K562 (cell line): Measurements from ENCODE around the gene CRACR2B. TPM values are rescaled to one million over a fixed set of nuclear protein-coding genes. Genes with fewer than 3 reads are reported as not detected.
A peak's percentile ranks its signal among the peaks of the same experiment; 100 is the strongest.

ENCODE experiments used
- ARID1B ChIP-seq: fragments of 450-650 bp; IDR thresholded peaks from 2 replicates; pipeline ENCODE4 v1.6.1; 2016; ENCODE audit warnings: antibody characterized with exemption, mild to moderate bottlenecking, inconsistent platforms
- CEBPG ChIP-seq, 3 experiments: fragments of 200-800 bp in 1 of 3; sonication (Bioruptor generic) in 1 of 3; sonication (generic) in 1 of 3; formaldehyde crosslinking in 1 of 3; IDR thresholded peaks in 2 of 3; conservative IDR thresholded peaks in 1 of 3; 2 replicates each; pipeline versions ENCODE4 v1.6.1 to v1.8.0; 2016 to 2022; ENCODE audit warnings: missing compliant biosample characterization in 2 of 3, missing genetic modification characterization in 2 of 3, mild to moderate bottlenecking in 1 of 3, missing genetic modification reagents in 1 of 3
- CREB3L1 ChIP-seq: fragments of 450-650 bp; IDR thresholded peaks from 2 replicates; pipeline ENCODE4 v1.6.1; 2014; ENCODE audit warnings: low read depth, mild to moderate bottlenecking, moderate library complexity, borderline replicate concordance
- GABPA ChIP-seq: fragments of 200-800 bp; sonication (Bioruptor generic); conservative IDR thresholded peaks from 2 replicates; pipeline ENCODE4 v1.6.1; 2016; ENCODE audit warnings: low read depth, missing genetic modification characterization, missing compliant biosample characterization
- HMG20A ChIP-seq: fragments of 450-650 bp; formaldehyde crosslinking; conservative IDR thresholded peaks from 2 replicates; pipeline ENCODE4 v1.4.0; 2020; ENCODE audit warnings: mild to moderate bottlenecking, mixed read lengths
- IFI16 ChIP-seq: fragments of 250-450 bp; sonication (Bioruptor Pico); IDR thresholded peaks from 2 replicates; pipeline ENCODE4 v2.1.2; 2022; ENCODE audit warnings: mild to moderate bottlenecking, inconsistent platforms
- KDM2B ChIP-seq: fragments of 250-450 bp; sonication (Bioruptor Pico); IDR thresholded peaks from 2 replicates; pipeline ENCODE4 v1.8.0; 2021; ENCODE audit warnings: mild to moderate bottlenecking, moderate library complexity
- KHSRP ChIP-seq: fragments of 450-650 bp; IDR thresholded peaks from 2 replicates; pipeline ENCODE4 v1.6.1; 2017
- MEIS2 ChIP-seq: fragments of 450-650 bp; IDR thresholded peaks from 2 replicates; pipeline ENCODE4 v1.6.1; 2014; ENCODE audit warnings: mild to moderate bottlenecking; ENCODE audit not compliant: partially characterized antibody
- NFE2 ChIP-seq: IDR thresholded peaks from 2 replicates; pipeline ENCODE4 v1.6.1; 2014; ENCODE audit warnings: antibody characterized with exemption, low read depth
- NFIC ChIP-seq: fragments of 450-650 bp; IDR thresholded peaks from 2 replicates; pipeline ENCODE4 v1.6.1; 2017; ENCODE audit warnings: mild to moderate bottlenecking, inconsistent platforms
- NR4A1 ChIP-seq, 2 experiments: fragments of 250-450 bp in 1 of 2; fragments of 450-650 bp in 1 of 2; sonication (Bioruptor Pico) in 1 of 2; IDR thresholded peaks; 2 replicates each; pipeline versions ENCODE4 v1.4.0 to v1.6.1; 2016 to 2020; ENCODE audit warnings: mild to moderate bottlenecking in 2 of 2, missing compliant biosample characterization in 1 of 2, missing genetic modification characterization in 1 of 2, moderate library complexity in 1 of 2
- PTTG1 ChIP-seq: fragments of 450-650 bp; IDR thresholded peaks from 2 replicates; pipeline ENCODE4 v1.6.1; 2016; ENCODE audit warnings: low read depth, mild to moderate bottlenecking, missing genetic modification characterization, missing compliant biosample characterization
- STAT5B ChIP-seq: fragments of 250-450 bp; sonication (Bioruptor Pico); IDR thresholded peaks from 2 replicates; pipeline ENCODE4 v1.8.0; 2021; ENCODE audit warnings: mild to moderate bottlenecking, inconsistent platforms
- TEAD2 ChIP-seq: fragments of 450-650 bp; IDR thresholded peaks from 2 replicates; pipeline ENCODE4 v1.6.1; 2016; ENCODE audit warnings: missing genetic modification characterization, control low read depth, missing compliant biosample characterization
- ZC3H11A ChIP-seq: IDR thresholded peaks from 2 replicates; pipeline ENCODE4 v1.6.1; 2012; ENCODE audit warnings: low read depth, low read length, improper control_type of control experiment
- ZNF316 ChIP-seq: fragments of 450-650 bp; IDR thresholded peaks from 2 replicates; pipeline ENCODE4 v1.6.1; 2016
- ZNF57 ChIP-seq: fragments of 450-650 bp; formaldehyde crosslinking; IDR thresholded peaks from 2 replicates; pipeline ENCODE4 v1.4.0; 2020; ENCODE audit warnings: mild to moderate bottlenecking, moderate library complexity
- ZNF77 ChIP-seq: fragments of 250-450 bp; sonication (Bioruptor Pico); IDR thresholded peaks from 2 replicates; pipeline ENCODE4 v1.5.0; 2020
- polyA plus RNA-seq, 8 experiments: library from polyadenylated mRNA; depleted of rRNA in 4 of 8; stranded (reverse) in 5 of 8; unstranded in 3 of 8; fragments of >200 nt; fragmentation: Nextera tagmentation in 2 of 8; fragmentation: Illumina TruSeq in 1 of 8; extraction: Ambion mirVana in 2 of 8; extraction: Trizol in 1 of 8; gene quantifications; 2 replicates each; pipeline versions ENCODE4 v1.2.1 to v1.2.3, GENCODE V29; 2011 to 2014; ENCODE audit warnings: inconsistent platforms in 1 of 8, missing spikeins in 1 of 8
- total RNA-seq, 7 experiments: library from RNA; depleted of rRNA in 6 of 7; stranded (reverse); fragments of >200 nt in 6 of 7; fragmentation: Illumina TruSeq in 2 of 7; extraction: Trizol in 2 of 7; gene quantifications; 2 replicates each; pipeline versions ENCODE4 v1.2.1 to v1.2.3, GENCODE V29; 2011 to 2021; ENCODE audit warnings: low replicate concordance in 1 of 7
- TF ChIP-seq, protein P1 (sequence below): sonication (generic); formaldehyde crosslinking; IDR thresholded peaks from 2 replicates; pipeline ENCODE4 v1.8.1; 2023; ENCODE audit warnings: missing genetic modification reagents, mild to moderate bottlenecking, borderline replicate concordance
- TF ChIP-seq, protein P2 (sequence below): fragments of 250-450 bp; sonication (Bioruptor Pico); IDR thresholded peaks from 2 replicates; pipeline ENCODE4 v1.8.0; 2021; ENCODE audit warnings: borderline replicate concordance, mild to moderate bottlenecking, moderate library complexity; ENCODE audit not compliant: poor library complexity, severe bottlenecking

Gene CRACR2B
- total and polyA plus RNA-seq, 9 of the 15 experiments (the other 6 are each of a cell fraction or from before 2014, with no cell fraction given) = 0.10 to 51.0 (median 6.0) TPM

- TF ChIP-seq, protein P1, sequence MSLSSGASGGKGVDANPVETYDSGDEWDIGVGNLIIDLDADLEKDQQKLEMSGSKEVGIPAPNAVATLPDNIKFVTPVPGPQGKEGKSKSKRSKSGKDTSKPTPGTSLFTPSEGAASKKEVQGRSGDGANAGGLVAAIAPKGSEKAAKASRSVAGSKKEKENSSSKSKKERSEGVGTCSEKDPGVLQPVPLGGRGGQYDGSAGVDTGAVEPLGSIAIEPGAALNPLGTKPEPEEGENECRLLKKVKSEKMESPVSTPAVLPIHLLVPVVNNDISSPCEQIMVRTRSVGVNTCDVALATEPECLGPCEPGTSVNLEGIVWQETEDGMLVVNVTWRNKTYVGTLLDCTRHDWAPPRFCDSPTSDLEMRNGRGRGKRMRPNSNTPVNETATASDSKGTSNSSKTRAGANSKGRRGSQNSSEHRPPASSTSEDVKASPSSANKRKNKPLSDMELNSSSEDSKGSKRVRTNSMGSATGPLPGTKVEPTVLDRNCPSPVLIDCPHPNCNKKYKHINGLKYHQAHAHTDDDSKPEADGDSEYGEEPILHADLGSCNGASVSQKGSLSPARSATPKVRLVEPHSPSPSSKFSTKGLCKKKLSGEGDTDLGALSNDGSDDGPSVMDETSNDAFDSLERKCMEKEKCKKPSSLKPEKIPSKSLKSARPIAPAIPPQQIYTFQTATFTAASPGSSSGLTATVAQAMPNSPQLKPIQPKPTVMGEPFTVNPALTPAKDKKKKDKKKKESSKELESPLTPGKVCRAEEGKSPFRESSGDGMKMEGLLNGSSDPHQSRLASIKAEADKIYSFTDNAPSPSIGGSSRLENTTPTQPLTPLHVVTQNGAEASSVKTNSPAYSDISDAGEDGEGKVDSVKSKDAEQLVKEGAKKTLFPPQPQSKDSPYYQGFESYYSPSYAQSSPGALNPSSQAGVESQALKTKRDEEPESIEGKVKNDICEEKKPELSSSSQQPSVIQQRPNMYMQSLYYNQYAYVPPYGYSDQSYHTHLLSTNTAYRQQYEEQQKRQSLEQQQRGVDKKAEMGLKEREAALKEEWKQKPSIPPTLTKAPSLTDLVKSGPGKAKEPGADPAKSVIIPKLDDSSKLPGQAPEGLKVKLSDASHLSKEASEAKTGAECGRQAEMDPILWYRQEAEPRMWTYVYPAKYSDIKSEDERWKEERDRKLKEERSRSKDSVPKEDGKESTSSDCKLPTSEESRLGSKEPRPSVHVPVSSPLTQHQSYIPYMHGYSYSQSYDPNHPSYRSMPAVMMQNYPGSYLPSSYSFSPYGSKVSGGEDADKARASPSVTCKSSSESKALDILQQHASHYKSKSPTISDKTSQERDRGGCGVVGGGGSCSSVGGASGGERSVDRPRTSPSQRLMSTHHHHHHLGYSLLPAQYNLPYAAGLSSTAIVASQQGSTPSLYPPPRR = no peak
- TF ChIP-seq ZC3H11A = no peak
- no peak for TF ChIP-seq KHSRP
- TF ChIP-seq NFE2 = no peak
- no peak for TF ChIP-seq HMG20A
- TF ChIP-seq IFI16 = no peak
- TF ChIP-seq ZNF57 (CRISPR knock-in tag) = no peak
- TF ChIP-seq CEBPG (CRISPR knock-in tag; IDR thresholded peaks at IDR 0.05) = peak; percentile 50; the same call in 1 of the 2 replicates
- TF ChIP-seq CEBPG (tag; conservative IDR thresholded peaks at IDR 0.05 in 1 of 2, IDR thresholded peaks at IDR 0.05 in 1 of 2) = peak in 1 of 2 experiments; percentile 45; a peak in 2 of 4 replicates
- no peak for TF ChIP-seq PTTG1
- TF ChIP-seq, protein P2, sequence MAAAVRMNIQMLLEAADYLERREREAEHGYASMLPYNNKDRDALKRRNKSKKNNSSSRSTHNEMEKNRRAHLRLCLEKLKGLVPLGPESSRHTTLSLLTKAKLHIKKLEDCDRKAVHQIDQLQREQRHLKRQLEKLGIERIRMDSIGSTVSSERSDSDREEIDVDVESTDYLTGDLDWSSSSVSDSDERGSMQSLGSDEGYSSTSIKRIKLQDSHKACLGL = no peak
- 0 out of 2 replicates have a peak, but pooled peaks have one; percentile 34 for TF ChIP-seq KDM2B (CRISPR knock-in tag)
- no peak for TF ChIP-seq STAT5B (CRISPR knock-in tag)
- TF ChIP-seq NFIC = no peak
- TF ChIP-seq GABPA (tag) = no peak
- no peak for TF ChIP-seq CREB3L1
- TF ChIP-seq ARID1B = no peak
- no peak for TF ChIP-seq NR4A1 (CRISPR knock-in tag; IDR thresholded peaks at IDR 0.05)
- TF ChIP-seq NR4A1 (tag; IDR thresholded peaks at IDR 0.05) = no peak
- TF ChIP-seq MEIS2 = no peak
- TF ChIP-seq TEAD2 = no peak
- no peak for TF ChIP-seq ZNF77 (CRISPR knock-in tag)
- no peak for TF ChIP-seq ZNF316
These were observed 928 bp upstream of the CRACR2B start (continued) for GRCh38 chr11:826836-827145.
